GM21717 (cell line): ENCODE measurements around the gene SRRM3.
"Not testable (repeated sequence)": the region's sequence is repeated elsewhere in the genome, so short reads cannot be mapped to it uniquely, and the experiment has no call there.

Source experiments
- ATAC-seq: cut with Tn5 transposase; IDR thresholded peaks from one replicate; pipeline ENCODE4 v1.9.1; 2021; ENCODE audit warnings: mild to moderate bottlenecking, moderate library complexity; ENCODE audit not compliant: unreplicated experiment

SRRM3 gene

DNA sequence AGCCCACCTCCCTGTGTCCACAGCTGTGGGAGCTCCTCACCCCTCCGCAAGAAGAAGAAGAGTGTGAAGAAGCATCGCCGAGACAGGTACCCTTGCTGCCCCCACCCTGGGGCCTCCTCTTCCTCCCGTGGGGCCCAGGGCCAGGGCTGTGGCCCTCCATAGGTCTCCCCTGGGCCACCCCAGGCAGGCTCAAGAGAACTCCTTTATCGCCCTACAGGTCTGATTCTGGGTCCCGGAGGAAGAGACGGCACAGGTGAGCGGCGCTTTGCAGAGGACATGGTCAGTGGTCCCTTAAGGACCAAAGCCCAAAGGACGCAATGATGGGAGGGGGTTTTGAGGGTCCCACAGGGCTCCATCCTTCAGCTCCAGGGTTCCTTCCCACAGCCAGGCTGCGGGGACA, 59.6 kb downstream of the SRRM3 start:
- no peak for ATAC-seq

DNA sequence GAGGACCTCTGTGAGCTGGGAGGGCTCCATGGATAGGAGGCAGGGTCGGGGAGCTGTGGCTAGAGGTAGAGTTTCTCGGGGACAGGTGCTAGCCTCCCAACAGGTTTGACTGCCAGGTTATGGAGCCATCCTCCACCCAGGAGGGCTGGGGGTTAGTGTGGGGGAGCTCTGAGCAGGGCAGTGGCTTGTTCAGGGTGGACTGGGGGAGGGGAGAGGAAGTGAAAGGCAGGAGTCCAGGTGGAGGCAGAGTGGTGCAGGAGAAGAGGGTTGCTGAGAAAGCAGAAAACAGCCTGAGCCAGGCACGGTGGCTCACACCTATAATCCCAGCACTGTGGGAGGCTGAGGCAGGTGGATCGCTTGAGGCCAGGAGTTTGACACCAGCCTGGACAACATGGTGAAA, 60.2 kb downstream of the SRRM3 start:
- no peak for ATAC-seq

DNA sequence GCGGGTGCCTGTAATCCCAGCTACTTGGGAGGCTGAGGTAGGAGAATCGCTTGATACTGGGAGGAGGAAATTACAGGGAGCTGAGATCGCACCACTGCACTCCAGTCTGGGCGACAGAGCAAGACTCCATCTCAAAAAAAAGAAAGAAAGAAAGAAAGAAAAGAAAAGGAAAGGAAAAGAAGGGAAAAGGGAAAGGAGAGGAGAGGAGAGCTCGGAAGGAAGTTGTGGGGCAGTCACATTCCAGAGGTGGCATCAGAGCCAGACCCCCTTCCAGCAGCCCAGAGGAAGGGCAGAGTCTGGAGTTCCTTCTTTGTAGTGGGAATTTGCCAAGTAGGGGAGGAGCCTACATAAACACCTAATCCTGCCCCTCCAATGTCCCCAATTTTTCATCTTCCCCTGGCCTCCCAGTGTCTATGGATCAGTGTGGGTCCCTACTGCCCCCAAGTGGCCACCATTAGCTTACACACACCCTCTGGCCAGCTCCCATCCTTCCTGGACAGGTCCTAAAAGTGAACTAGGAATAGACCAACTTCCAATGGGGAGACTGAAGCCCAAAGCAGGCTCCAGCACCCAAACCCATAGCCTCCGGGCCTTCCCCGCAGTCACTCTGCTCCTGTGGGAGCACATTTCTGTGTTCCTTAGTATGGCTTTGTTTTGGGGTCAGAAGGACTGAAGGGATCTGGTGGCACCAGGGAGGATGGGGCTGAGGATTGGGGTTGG, 61.1 kb downstream of the SRRM3 start:
- ATAC-seq: no peak

DNA sequence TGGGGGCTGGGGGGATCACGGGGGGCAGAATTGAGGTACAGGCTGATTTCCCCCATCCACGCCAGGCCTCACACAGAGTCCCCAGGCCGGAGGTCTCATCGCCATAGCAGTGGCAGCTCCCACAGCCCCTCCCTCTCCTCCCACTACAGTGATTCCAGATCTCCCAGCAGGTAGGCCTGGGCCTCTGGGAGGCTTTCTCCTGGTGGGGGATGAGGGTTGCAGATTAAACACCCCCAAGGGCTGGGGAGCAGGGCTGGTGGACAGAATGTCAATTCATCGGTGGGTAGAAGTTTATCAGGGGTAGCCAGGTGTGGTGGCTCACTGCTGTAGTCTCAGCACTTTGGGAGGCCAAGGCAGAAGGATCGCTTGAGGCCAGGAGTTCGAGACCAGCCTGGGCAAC, 63.6 kb downstream of the SRRM3 start:
- ATAC-seq: no peak

DNA sequence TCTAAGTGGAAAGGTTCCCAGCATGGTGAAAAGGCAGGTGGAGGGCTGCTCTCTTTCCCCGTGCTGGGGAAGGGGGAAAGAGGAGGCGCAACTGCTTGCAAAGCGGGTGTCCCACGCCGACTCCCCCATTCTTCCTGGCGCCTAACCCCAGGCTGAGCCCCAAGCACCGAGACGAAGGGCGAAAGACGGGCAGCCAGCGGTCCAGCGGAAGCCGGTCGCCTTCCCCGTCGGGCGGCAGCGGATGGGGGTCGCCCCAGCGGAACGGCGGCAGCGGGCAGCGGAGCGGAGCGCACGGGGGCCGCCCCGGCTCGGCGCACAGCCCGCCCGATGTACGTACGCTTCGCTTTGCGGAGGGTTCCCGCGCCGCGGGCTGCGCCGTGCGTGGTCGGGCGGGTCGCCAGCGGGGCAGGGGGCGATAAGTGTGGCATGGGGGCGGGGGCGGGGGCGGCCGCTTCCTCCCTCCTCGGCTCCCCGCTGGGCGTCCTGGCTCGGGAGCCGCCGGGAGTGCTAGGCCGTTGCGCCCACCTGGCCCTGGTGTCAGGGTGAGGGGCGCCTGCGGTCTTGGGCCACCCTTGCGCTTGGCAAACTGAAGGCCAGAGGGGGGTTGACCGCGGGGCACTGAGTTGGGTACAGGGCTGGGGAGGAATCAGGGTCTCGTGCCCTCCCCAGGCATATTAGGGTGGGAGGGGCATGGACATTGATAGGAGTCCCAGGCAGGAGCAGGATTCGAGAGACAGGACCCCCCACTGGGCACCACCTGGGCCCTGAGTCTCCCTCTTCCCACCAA, 65.6 kb downstream of the SRRM3 start:
- no peak for ATAC-seq

DNA sequence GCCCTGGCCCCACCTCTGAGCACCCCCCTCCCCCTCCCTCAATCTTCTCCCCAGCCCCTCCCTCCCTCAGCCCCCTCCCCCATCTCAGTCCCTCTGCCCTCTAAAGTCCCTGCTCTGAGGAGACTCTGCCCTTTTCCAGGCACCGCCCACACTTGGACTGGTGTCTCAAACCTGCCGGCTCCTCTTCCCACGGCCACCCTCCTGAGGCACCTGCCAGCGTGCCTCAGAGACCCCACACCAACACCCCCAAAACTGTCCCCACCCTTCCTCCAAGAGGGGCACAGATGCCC, 66.1 kb downstream of the SRRM3 start:
- no peak for ATAC-seq

DNA sequence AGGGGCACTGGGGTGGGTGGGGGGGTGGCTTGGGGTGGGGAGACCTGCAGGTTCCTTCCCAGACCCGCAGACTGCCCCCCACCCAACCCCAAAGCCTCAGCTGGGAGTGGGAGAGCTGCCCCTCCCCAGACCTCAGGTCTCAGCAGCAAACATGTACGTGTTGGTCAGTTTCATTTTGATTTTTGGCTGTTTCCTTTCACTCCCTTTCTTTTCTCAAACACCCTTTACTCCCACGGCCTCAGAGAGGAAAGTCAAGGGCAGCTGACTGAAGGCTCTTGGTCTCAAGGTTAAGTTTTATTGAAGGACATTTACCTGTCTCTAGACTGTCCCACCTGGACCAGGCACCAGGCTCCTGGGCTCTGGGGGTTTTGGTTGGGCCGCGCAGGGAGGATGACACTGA, 66.7 kb downstream of the SRRM3 start:
- no peak for ATAC-seq

DNA sequence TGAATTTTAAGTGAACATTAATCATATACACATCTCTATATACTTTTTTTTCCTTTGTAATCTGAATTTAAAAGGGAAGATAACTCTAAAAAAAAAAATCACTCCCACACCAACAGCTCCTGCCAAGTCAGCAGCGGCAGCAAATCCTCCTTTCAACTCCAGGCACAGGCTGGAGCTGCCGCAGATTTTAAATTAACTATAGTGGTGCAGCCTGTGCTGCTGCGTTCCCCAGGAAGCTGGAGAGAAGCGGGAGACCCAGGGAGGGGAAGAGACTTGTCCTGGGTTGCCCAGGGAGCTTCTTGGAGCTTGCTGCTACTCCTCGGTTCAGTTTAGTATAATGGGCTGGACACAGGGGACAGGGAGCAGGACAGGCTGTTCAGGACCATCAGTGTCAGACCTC, 68.2 kb downstream of the SRRM3 start:
- no peak for ATAC-seq

DNA sequence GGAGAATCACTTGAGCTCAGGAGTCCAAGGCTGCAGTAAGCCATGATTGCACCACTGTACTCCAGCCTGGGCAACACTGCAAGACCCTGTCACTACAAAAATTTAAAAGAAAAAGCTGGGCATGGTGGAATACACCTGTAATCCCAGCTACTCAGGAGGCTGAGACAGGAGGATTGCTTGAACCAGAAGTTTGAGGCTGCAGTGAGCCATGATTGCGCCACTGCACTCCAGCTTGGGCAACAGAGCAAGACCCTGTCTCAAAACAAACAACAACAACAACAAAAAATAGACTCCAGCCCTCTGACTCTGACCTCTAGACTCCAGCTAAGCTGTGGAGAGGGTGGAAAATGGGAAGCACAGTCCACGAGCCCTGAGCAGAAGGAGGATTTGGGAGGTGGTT, 69.7 kb downstream of the SRRM3 start:
- not testable (repeated sequence) for ATAC-seq

DNA sequence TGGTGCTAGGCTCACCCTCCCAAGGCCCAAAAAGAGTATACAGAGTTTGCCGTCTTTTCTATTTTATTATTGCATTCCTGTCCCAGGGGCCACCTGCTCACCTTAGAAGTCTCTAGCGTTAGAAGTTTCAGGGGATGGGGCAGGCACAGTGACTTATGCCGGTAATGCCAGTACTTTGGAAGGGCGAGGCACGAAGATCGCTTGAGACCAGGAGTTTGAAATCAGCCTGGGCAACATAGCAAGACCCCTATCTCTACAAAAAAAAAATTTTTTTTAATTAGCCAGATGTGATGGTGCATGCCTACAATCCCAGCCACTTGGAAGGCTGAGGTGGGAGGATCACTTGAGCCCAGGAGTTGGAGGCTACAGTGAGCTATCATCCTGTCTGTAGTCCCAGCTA, 70.4 kb downstream of the SRRM3 start:
- ATAC-seq: no peak

DNA sequence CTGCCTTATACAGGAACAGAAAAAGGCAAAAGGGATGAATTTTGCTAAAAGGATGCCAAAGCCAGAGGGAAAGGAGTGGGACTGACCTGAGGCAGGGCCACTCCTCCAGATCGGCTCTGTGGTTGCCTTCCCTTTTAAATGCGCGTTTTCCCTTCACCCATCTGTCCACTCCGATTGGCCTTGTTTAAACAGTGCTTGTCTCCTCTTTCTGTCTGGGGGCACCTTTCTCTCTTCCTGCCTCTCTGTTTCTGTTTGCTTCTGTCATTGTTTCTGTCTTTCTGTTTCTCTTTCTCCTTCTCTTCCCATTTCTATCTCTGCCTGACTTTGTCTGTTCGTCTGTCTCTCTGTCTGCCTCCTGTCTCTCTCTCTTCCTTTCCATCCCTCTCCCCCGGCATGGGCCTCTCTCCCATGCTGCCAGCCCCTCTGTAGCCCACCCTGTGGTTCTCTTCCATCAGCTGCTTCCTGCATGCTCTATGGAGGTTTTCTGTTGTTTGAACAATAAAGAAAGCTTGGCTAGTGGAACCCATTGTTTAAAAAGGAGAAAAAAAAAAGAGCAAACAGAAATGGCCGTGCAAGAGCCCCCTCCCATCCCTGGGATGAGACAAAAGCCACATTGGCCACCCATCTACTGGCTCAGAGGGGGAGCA, 71.3 kb downstream of the SRRM3 start:
- ATAC-seq: peak; percentile 66

DNA sequence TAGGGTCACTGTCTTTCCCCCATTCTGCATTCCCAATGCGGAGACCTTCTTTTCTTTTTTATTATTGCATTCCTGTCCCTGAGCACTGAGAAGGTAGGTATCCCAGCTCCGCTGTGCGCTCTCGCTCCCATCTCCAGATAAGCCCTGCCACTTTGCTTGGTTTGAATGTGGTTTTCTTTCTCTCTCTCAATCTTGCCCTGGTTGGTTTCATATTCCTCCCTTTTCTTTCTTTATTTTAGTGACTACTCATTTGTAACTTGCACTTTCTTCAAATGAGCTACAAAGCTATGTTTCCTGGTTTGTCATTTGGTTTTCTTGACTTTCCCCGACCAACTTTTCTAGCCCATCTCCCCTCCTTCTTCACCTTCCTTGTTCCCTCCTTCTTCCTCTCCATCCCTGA, 71.8 kb downstream of the SRRM3 start:
- ATAC-seq: no peak

DNA sequence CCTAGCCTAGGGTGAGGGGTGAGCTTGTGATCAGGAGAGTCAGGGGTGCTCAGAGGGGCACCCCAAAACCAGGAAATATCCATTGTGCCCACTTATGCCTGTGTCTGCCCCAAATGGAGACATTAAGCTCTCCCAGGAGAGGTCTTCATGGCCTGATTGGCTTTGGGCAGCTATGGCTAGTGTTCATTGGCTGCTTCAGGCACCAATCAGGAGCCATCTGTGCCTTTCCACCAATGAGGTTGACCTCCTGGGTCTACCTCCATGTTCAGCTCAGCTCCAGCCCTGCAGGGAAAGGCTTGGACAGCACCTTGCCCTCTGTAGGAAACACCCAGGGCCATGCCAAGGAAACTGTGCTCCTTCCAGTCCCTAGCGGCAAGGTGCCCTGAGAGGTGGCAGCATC, 76.8 kb downstream of the SRRM3 start:
- no peak for ATAC-seq

DNA sequence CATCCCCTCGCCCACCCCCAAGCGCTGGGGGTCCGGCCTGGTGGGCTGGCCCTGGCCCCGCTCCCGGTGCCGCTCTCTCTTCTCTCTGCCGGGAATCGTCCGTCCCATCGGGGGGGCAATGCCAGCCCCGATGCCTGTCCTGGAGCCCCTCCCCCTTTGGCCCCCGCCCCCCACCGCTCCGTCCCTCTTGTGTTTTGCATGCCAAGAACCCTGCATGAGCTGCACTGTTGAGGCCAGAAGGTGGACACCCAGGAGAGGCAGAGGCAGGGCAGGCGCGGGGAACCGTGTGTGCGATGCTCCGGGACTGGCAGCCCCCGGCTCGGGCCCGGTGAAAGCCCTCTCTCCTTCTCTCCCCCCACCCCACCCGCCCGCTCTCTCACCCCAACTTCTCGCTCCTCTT, 78.7 kb downstream of the SRRM3 start:
- ATAC-seq: no peak

DNA sequence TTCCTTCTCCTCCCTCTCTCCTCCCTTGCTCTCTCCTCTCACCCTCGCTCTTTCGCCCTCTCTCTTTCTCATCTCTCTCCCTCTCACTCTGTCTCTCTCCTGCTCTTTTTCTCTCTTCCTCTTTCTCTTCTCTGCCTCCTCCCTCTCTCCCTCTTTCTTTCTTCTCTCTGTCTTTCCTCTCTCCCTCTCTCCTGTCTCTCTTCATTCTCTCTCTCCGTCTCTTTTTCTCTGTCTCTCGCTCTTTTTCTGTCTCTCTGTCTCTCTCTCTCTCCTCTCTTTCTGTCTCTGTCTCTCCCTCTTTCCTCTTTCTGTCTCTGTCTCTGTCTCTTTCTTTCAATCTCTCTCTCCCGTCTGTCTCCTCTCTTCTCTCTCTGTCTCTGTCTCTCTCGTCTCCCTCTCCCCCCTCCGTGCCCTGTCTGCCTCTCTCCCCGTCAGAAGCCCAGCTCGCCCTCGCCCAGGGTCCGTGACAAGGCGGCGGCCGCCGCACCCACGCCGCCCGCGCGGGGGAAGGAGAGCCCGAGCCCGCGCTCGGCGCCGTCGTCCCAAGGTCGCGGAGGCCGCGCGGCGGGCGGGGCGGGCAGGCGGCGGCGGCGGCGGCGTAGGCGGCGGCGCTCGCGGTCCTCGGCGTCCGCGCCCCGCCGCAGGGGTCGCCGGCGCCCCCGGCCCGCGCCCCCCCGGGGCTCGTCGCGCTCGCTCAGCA, 79.5 kb downstream of the SRRM3 start:
- no peak for ATAC-seq

DNA sequence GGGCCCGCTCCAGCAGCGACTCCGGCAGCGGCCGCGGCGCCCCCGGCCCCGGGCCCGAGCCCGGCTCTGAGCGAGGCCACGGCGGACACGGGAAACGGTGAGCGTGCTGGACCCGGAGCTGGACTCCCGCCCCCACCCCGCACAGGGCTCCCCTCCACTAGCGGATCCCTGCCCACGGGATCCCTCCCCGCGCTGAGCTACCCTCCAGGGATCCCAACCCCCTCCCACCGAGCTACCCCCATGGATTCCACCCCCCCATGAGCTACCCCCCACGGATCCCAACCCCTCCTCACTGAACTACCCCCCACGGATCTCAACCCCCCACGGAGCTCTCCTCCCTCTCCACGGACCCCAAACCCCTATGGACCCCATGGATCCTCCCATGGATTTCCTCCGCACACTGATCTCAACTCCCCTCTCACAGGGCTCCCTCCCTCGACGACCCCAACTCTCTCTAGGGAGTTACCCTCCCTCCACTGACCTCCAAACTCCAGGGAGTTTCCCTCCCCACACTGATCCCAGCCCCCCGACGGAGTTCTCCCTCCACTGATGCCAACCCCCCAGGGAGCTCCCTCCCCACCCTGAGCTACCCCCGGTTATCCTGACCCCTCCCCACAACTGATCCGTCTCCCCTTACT, 80.1 kb downstream of the SRRM3 start:
- no peak for ATAC-seq

DNA sequence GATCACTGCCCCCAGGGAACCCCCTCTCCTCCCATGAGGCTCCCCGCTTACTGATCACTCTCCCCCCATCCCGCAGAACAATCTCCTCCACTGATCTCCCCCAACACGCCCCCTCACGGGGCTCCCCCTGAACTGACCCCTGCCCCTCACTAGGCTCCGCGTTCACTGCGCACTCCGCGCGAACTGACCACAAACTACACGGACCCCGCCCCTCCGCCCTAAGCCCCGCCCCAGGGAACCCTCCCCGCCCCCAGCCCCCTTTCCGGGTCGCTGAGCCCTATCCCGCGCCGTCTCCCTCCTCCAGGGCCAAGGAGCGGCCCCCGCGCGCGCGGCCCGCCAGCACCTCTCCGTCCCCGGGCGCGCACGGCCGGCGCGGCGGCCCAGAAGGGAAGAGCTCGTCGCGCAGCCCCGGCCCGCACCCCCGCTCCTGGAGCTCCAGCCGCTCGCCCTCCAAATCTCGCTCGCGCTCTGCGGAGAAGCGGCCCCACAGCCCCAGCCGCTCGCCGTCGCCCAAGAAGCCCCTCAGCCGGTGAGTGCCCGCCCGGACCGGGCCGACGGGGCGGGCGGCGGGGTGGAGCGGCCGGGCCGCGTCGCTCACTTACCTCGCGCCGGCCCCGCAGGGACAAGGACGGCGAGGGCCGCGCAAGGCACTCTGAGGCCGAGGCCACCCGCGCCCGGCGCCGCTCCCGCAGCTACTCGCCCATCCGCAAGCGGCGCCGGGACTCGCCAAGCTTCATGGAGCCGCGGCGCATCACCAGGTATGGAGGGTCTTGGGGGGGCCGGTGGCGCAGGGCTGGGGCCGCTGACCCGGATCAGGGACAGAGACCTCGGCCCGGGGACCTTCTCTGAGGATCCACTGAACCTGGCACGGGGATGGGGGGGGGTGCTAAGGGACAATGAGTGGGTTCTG, 80.9 kb downstream of the SRRM3 start:
- no peak for ATAC-seq

DNA sequence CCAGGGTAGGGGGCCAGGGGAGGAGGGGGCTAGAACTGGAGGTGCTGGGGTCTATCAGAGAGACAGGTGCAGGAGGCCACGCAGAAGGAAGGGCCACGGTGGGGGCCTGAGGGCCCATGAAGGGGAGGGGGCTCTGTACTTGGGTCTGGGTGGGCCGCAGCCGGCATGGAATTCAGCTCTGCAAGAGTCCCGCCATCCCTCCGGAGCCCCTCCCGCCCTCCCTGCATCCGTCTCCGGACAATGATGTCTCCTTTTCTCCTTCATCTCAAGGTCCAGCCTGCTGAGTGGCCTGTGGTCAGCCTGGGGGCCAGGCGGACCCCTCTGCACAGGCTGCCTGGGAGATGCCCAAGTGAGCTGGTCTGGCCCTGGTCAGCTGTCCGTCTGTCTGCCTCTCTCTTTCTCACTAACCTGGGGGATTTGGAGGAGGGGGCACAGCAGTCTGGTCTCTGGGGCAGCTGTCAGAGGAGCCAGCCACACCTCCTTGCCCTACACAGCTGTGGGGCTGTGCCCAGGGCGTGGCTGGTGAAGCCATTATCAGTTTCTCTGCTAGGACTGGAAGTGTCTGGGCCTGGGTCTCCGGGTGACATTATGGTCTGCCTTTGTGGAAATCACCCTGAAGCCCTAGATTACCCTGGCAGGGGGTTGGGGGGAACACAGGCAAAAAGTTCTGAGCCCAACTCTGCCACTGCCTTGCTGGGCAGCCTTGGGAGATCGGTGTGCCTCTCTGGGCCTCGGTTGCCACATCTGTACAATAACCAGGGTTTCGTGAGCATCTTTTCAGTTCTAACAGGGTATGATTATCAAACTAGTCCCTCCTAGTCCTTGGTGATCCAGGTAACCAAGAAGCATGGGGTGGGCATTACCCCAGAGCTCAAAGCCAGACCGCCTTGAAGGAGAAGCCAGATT, 81.8 kb downstream of the SRRM3 start:
- no peak for ATAC-seq
